GM19438 (cell line): ENCODE measurements around the gene ANTKMT.

Experiments
- ATAC-seq: cut with Tn5 transposase; IDR thresholded peaks from one replicate; pipeline ENCODE4 v1.9.1; 2021; ENCODE audit warnings: low read depth; ENCODE audit not compliant: unreplicated experiment

ANTKMT gene

DNA sequence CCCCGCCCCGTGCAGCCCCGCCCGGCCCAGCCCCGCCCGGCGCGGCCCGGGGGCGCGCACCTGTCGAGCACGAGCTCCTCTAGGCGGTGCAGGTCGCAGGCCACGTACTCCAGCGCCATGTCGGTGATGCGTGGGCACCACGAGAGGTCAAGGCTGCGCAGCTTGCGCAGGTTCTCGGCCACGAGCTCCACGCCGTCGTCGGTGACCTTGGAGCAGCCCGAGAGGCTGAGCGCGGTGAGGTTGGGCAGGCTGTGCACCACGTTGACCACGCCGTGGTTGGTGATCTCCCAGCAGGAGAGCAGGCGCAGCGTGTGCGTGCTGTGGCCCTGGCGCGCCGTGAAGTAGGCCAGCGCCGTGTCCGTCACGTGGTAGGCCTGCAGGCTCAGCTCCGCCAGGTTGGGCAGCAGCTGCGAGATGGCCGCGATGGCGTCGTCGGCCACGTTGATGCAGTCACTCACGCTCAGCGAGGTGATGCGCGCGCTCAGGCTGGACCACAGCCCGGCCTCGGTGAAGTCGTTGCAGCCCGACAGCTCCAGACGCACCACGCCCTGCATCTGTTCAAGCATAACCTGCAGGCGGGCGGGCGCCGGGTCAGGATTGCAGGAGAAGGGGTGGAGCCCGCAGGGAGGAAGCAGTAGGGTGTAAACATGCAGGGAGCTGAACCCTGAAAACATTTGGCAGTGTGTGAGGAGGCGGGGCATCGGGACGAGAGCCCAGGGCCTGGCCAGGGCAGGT, 25.4 kb upstream of the ANTKMT start:
- no peak for ATAC-seq

- no peak for ATAC-seq
These were observed 21.9 kb upstream of the ANTKMT start for GRCh38 chr16:698911-699671.

DNA sequence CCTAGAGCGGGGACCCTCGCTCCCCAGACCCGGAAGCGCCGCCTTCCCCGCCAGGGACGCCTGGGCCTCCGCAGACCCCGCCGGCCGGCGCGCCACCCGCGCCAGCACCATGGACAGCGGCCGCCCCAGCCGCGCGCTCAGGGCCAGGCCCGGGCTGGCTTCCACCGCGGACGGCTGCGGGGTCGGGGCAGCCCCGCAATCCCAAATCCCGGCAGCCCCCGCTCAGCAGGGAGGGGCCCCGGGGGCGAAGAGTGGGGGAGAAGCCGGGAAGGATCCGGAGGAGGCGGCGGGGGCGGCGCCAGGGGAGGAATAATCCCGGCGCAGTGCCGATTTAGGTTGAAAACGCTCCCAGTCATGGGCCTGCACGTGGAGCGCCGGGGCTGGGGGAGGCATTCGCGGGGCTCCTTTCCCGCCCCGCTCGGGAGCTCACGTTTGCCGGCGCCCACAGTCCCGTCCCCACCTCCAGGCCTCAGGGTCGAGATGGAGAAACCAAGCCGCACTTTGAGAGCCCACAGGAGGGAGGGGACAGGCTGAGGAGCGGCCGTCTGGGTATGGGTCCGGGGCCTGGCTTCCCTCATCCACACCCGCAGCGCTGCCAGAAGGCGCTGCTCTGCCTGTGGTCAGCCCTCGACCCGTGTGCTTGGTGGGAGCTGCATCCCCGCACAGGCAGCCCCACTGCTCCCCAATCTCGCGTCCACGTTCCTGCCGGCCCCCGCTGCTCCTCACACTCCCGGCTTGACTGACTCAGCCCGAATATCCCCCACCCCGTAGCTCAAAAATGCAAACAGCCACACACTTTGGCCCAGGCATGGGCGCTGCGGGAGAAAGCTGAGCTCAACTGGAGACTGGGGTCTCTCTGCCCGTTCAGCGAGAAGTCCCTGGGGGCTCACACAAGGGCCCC, 20.0 kb upstream of the ANTKMT start:
- ATAC-seq = no peak

DNA sequence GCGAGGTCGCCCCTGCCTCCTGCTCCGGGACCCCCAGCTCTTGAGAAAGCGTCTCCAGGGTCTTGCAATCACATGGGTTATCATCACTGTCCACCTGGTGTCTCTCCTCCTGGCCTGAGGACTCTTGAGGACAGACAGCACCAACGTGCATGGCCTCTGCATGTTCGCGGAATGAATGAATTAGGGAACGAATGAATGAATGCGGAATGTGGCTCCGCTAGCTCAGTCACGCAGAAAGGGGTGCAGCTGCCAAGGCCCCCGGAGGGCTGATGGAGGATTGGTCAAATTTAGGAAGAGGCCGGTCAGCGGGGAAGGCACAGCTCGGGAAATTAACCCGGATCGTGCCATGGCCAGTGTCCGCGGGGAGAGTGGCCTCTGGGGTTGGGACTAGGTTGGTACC, 18.6 kb upstream of the ANTKMT start:
- no peak for ATAC-seq

- no peak for ATAC-seq
These were observed 17.5 kb upstream of the ANTKMT start for GRCh38 chr16:703406-703805.

DNA sequence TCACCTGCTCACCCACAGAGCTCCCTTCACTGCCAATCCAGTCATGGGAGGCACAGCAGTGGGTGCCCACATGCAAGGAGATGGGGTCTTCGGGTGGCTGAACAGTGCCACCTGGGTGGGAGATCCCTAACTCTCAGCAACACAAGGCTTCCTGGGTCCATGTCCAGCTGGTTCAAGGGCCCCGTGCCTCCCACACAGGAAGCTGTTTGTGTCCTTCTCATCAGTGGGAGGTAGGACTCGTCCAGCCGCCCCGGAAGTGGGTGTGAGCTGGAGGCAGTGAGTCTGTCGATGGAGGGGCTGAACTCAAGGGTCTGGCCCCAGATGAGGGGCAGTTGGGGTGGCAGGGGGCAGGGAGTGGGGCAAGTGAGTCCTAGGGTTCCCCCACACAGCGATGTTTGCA, 16.9 kb upstream of the ANTKMT start:
- ATAC-seq = no peak

- ATAC-seq = no peak
These were observed 16.2 kb upstream of the ANTKMT start for GRCh38 chr16:704552-705380.

GRCh38 chr16:705431-706188, 15.3 kb upstream of the ANTKMT start, which contains the start of gene FBXL16:
TSS of gene FBXL16 (minus strand) at chr16:705801. CDS start at chr16:697405, 8,396 bp downstream.
- ATAC-seq = no peak

GRCh38 chr16:706189-707061, 14.5 kb upstream of the ANTKMT start:
- no peak for ATAC-seq

DNA sequence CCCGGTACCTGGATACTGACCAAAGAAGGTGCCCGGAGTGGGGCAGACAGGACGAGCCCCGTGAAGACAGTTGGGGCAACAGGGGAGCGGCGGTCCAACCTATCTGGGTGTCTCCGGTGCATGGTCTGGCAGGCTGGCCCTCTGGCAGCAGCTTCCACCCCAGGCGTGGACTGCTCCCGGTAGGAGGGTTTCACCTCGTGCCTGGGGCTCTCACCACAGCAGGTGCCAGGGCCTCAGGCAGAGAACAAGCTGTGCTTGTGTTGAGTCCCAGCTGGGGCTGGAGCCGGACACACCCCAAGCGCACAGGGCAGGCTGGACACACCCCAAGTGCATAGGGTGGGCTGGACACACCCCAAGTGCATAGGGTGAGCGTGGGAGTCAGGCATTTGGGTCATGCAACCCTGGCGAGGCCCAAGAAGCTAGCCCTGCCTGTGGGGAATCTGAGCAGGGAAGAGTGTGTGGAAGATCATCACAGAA, 13.8 kb upstream of the ANTKMT start:
- no peak for ATAC-seq

DNA sequence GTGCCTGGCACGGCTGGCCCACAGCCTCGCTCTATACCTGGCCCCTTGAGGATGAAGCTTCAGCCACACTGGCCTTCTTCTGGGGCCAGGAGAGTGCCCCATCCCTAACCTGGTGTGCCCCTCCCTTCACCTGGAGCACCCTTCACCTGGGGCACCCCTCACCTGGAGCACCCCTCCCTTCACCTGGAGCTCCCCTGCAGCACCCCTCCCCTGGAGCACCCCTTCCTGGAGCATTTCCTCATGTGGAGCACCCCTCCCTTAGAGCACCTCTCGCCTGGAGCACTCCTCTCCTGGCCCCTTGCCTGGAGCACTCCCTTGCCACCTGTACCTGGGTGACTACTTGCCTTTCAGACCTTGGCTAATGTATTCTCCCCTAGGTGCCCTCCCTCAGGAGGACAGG, 12.9 kb upstream of the ANTKMT start:
- ATAC-seq = no peak

DNA sequence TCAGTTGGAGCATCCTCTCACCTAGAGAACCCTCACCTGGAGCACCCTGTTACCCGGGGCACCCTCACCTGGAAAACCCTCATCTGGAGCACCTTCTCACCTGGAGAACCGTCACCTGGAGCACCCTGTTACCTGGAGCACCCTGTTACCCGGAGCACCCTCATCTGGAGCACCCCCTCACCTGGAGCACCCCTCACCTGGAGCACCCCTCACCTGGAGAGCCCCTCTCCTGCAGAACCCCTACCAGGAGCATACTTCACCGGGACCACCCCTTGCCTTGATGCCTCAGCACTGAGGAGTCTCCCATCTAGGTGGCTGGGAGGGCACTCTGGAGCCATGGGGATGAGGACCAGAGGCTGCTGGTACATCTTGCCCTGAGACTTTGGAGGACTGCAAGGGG, 12.0 kb upstream of the ANTKMT start:
- no peak for ATAC-seq

- ATAC-seq = no peak
These were observed 11.1 kb upstream of the ANTKMT start for GRCh38 chr16:709566-710499.

- ATAC-seq = no peak
These were observed 10.4 kb upstream of the ANTKMT start for GRCh38 chr16:710500-711075.

DNA sequence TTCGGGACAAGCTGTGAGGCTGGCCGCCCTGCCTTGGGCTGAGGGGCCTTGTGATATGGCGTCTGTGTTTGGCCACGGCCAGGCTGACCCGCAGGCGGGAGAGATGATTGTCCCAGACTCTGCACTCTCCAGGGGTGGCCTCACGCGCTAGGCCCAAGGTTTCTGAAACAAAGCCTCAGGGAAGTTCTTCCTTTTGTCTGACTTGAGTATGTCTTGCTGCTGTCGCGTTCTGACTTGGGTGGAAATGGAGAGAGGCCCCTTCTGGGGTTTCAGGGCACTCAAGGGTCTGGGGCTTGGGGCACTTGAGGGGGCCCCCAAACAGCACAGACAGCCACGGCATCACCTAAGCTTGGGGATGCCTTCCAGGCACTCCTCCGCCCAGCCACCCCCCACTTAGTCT, 9.9 kb upstream of the ANTKMT start:
- ATAC-seq = no peak

DNA sequence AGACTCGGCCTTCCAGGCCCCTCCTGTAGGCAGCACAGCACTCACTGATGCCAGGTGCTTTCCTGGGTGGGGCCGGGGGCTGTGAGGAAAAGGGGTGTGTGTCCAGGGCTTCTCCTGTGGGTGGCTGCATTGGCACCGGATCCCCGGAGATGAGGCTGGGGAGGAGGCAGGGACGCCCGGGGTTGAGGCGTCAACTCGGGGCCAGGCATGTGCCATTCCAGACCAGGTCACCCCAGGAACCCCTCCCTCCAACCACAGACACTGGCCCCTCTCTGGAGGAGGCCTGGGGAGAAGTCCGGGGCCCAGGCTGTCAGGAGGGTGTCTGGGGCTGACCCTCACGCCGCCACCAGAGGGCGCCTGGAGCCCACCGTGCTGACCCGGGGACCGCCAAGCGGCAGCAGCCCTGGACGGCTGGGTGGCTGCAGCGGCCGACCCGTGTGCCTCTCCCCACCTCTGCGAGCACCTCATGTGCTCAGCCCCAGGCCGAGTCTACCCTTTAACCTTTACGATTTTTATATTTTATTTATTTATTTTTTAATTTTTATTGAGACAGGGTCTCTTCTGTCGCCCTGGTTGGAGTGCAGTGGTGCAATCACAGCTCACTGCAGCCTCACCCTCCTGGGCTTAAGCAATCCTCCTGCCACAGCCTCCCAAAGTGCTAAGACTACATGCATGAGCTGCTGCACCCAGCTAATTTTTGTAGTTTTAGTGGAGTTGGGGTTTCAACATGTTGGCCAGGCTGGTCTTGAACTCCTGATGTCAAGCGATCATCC, 9.2 kb upstream of the ANTKMT start:
- no peak for ATAC-seq
